Loucy (cell line): ENCODE data around the gene ITIH3.

Experiments used
- CTCF ChIP-seq: fragments of 200-600 bp; sonication (generic); conservative IDR thresholded peaks from 2 replicates; pipeline ENCODE4 v1.5.1; 2014; ENCODE audit warnings: mild to moderate bottlenecking, antibody characterized with exemption, low read length
- EZH2phosphoT487 ChIP-seq: fragments of 200-600 bp; IDR thresholded peaks from 2 replicates; pipeline ENCODE4 v1.6.1; 2018; ENCODE audit warnings: antibody characterized with exemption, mild to moderate bottlenecking, moderate library complexity, borderline replicate concordance

- TF ChIP-seq CTCF (no peak), EZH2phosphoT487 (no peak)
Observed at GRCh38 chr3:52834871-52835501, 40.4 kb downstream of the ITIH3 start, which contains the start of gene MUSTN1.
